Superior temporal gyrus (tissue), 1 donor: ENCODE data around the gene HBA1.
"Not testable (repeated sequence)": the region's sequence is repeated elsewhere in the genome, so short reads cannot be mapped to it uniquely, and the experiment has no call there.

Experiments used
- DNase-seq: peaks from one replicate; pipeline ENCODE4 v3.0.0-alpha.2; 2016; ENCODE audit errors: extremely low spot score

HBA1 gene

DNA sequence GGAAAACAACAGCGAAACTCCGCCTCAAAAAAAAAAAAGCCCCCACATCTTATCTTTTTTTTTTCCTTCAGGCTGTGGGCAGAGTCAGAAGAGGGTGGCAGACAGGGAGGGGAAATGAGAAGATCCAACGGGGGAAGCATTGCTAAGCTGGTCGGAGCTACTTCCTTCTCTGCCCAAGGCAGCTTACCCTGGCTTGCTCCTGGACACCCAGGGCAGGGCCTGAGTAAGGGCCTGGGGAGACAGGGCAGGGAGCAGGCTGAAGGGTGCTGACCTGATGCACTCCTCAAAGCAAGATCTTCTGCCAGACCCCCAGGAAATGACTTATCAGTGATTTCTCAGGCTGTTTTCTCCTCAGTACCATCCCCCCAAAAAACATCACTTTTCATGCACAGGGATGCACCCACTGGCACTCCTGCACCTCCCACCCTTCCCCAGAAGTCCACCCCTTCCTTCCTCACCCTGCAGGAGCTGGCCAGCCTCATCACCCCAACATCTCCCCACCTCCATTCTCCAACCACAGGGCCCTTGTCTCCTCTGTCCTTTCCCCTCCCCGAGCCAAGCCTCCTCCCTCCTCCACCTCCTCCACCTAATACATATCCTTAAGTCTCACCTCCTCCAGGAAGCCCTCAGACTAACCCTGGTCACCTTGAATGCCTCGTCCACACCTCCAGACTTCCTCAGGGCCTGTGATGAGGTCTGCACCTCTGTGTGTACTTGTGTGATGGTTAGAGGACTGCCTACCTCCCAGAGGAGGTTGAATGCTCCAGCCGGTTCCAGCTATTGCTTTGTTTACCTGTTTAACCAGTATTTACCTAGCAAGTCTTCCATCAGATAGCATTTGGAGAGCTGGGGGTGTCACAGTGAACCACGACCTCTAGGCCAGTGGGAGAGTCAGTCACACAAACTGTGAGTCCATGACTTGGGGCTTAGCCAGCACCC, 1.2 kb upstream of the HBA1 start:
- no peak for DNase-seq

DNA sequence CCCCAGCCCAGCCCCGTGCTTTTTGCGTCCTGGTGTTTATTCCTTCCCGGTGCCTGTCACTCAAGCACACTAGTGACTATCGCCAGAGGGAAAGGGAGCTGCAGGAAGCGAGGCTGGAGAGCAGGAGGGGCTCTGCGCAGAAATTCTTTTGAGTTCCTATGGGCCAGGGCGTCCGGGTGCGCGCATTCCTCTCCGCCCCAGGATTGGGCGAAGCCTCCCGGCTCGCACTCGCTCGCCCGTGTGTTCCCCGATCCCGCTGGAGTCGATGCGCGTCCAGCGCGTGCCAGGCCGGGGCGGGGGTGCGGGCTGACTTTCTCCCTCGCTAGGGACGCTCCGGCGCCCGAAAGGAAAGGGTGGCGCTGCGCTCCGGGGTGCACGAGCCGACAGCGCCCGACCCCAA, 474 bp upstream of the HBA1 start:
- DNase-seq = not testable (repeated sequence)

DNA sequence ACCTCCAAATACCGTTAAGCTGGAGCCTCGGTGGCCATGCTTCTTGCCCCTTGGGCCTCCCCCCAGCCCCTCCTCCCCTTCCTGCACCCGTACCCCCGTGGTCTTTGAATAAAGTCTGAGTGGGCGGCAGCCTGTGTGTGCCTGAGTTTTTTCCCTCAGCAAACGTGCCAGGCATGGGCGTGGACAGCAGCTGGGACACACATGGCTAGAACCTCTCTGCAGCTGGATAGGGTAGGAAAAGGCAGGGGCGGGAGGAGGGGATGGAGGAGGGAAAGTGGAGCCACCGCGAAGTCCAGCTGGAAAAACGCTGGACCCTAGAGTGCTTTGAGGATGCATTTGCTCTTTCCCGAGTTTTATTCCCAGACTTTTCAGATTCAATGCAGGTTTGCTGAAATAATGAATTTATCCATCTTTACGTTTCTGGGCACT, 928 bp downstream of the HBA1 start:
- no peak for DNase-seq

DNA sequence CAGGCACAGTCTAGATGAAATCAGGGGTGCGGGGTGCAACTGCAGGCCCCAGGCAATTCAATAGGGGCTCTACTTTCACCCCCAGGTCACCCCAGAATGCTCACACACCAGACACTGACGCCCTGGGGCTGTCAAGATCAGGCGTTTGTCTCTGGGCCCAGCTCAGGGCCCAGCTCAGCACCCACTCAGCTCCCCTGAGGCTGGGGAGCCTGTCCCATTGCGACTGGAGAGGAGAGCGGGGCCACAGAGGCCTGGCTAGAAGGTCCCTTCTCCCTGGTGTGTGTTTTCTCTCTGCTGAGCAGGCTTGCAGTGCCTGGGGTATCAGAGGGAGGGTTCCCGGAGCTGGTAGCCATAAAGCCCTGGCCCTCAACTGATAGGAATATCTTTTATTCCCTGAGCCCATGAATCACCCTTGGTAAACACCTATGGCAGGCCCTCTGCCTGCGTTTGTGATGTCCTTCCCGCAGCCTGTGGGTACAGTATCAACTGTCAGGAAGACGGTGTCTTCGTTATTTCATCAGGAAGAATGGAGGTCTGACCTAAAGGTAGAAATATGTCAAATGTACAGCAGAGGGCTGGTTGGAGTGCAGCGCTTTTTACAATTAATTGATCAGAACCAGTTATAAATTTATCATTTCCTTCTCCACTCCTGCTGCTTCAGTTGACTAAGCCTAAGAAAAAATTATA, 1.6 kb downstream of the HBA1 start:
- no peak for DNase-seq

DNA sequence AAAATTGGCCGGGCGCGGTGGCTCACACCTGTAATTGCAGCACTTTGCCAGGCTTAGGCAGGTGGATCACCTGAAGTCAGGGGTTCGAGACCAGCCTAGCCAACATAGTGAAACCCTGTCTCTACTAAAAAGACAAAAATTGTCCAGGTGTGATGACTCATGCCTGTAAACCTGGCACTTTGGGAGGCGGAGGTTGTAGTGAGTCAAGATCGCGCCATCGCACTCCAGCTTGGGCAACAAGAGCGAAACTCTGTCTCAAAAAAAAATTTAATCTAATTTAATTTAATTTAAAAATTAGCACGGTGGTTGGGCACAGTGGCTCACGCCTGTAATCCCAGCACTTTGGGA, 2.2 kb downstream of the HBA1 start:
- no peak for DNase-seq

DNA sequence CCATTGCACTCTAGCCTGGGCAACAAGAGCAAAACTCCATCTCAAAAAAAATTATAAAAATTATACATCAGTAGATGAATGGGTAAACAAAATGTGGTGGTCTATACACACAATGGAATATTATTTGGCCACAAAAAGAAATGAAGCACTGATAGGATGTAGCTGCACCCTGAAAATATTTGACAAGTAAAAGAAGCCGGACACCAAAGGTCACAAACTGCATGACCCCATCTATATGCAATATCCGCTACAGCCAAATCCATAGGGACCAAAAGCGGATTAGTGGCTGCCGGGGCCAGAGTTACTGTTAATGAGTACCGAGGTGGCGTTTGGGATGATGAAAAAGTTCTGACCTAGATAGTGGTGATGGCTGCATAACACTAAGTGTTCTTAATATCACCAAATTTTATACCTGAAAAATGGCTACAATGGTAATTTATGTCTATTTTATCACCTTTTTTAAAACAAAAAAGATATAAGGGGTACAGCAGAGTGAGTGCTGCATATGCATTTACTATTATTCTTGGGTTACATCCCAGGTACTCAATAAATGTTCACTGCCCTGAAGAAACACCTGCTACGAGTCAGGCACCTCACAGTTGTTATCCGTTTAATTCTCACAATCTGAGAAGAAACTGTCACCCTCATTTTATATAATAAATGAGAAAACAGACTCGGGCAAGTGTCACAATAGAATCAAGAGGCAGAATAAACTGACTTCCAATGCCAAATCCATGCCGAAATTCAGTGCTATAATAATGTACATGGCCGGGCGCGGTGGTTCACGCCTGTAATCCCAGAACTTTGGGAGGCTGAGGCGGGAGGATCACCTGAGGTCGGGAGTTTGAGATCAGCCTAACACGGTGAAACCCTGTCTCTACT, 3.0 kb downstream of the HBA1 start:
- no peak for DNase-seq

DNA sequence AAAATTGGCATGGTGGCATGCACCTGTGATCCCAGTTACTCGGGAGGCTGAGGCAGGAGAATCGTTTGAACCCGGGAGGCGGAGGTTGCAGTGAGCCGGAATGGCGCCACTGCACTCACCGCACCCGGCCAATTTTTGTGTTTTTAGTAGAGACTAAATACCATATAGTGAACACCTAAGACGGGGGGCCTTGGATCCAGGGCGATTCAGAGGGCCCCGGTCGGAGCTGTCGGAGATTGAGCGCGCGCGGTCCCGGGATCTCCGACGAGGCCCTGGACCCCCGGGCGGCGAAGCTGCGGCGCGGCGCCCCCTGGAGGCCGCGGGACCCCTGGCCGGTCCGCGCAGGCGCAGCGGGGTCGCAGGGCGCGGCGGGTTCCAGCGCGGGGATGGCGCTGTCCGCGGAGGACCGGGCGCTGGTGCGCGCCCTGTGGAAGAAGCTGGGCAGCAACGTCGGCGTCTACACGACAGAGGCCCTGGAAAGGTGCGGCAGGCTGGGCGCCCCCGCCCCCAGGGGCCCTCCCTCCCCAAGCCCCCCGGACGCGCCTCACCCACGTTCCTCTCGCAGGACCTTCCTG, 3.7 kb downstream of the HBA1 start, which contains the start of gene HBQ1:
TSS of gene HBQ1 (plus strand) at position 359 of the 575 bp plus-strand sequence. CDS start at position 387, 28 bp downstream.
- DNase-seq = no peak

DNA sequence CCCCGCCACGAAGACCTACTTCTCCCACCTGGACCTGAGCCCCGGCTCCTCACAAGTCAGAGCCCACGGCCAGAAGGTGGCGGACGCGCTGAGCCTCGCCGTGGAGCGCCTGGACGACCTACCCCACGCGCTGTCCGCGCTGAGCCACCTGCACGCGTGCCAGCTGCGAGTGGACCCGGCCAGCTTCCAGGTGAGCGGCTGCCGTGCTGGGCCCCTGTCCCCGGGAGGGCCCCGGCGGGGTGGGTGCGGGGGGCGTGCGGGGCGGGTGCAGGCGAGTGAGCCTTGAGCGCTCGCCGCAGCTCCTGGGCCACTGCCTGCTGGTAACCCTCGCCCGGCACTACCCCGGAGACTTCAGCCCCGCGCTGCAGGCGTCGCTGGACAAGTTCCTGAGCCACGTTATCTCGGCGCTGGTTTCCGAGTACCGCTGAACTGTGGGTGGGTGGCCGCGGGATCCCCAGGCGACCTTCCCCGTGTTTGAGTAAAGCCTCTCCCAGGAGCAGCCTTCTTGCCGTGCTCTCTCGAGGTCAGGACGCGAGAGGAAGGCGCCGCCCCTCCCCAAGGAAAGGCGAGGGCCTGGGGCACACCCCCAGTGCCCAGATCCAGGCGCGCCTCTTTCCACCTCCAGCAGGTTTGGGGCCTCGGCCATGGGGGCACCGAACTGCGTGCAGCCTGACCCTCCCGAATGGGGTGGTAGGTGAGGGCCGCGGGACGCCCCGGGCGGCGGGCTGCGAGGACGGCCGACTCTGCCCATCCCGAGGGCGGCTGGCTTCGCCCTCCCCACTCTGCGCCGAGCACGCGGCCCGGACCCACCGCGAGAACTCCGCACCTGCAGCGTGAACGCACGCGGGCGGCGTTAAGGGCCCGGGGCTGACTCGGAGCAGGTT, 4.4 kb downstream of the HBA1 start:
- peak; percentile 43 for DNase-seq

DNA sequence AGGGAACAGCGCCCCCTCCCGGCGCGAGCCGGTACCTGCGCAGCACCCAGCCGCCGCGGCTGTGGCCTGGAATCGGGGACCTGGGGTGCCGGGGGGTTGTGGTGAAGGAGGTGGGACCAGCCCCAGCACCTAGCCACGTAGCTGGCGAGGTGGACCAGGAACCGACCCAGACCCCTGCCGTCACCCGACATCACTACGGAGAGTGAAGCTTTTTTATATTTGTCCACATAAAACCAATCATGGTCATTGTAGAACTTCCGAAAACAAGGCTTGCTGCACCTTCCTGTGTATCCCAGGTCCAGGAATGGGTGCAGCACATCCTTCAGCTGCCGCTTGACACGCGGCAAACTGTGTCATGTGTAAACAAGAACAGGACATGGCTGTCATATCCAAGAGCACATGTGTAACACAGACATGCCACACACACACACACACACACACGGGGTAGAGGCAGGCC, 5.1 kb downstream of the HBA1 start:
- no peak for DNase-seq

DNA sequence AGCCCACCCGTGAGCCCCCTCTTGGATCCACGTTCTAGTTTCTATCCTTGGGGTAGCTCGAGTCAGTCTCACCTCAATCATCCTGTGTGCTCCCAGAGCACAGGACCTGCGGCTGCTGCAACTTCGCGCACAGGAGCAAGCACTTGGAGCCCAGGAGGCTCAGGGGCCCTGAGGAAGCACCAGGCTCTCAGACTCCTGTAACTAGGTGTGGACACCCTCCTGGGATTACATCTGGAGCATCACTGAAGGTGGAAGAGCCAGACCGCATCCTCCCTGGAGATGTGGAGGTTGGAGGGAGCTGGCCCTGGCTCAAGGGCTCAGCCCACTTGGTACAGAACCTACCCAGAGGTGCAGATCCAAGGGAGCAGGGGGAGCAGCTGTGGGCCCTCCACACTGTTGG, 6.5 kb downstream of the HBA1 start:
- DNase-seq = no peak

DNA sequence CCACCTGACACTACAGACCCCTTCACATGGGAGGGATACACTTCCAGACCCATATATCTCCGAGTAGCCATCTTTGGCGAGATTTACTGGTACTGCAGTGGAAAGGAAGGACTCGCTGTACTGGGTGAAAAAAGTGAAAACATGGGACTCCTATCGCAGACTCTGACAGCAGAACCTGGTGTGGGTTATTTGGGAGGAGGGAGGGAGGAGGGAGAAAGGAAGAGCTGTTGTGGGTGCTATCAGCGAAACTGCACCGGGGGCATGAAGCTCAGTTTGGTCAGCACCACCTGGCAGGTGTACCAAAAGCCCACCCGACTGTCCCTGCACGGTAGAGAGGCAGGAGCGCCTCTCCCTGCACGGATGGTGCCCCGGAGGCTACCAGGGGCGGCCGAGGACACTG, 8.7 kb downstream of the HBA1 start:
- DNase-seq = no peak

DNA sequence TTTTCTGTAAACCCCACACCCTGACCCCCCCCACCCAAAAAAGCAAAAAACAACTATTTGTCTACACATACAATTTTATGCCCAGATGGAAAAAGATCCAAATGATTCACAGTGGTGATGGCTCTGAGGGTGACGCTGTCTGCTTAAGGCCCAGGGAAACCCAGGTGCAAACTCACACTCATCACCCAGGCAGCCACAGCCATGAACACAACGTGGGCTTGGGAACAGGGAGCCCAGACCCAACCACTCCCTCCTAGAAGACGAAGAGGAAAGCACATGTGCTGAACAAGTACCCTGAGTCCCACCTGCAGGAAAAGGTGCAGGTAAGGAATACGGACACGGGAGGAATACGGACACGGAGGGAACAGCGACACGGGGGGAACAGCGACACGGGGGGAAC, 9.2 kb downstream of the HBA1 start:
- no peak for DNase-seq

DNA sequence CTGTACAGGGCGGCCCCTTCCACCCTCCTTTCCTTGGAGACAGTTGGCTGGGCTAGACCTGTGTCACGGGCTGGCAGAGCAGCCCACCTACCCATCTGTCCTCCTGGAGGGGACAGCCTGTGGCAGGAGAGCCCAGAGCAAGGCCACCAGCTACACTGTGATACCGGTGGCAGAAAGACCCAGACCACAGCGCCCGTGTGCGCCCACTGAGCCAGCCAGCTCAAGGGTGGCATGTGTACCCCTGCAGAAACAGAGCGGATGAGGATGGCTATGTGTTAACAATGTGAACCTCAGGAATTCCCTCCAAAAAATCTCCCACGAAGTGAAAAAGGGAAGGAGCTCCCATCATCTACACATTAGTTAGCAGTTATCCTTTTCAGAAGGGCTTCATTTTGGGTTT, 10.8 kb downstream of the HBA1 start:
- DNase-seq = no peak

DNA sequence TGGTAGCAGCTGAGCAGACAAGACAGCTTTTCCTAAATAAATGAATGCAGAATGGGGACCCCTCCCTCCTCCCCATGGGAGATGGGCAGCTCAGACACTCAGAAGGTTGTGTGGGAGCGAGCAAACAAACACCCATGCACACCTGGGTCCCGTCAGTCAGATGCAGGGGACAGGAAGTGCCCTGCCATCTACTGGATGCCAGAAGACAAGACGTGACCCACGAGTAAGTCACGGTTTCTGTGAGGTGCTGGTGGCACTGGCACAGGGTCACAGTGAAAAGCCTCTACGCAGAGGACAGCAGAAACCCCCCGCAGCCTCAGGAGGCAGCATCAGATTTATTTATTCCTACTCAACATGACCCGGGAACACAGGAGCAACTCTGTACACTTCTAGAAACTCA, 12.2 kb downstream of the HBA1 start:
- no peak for DNase-seq

DNA sequence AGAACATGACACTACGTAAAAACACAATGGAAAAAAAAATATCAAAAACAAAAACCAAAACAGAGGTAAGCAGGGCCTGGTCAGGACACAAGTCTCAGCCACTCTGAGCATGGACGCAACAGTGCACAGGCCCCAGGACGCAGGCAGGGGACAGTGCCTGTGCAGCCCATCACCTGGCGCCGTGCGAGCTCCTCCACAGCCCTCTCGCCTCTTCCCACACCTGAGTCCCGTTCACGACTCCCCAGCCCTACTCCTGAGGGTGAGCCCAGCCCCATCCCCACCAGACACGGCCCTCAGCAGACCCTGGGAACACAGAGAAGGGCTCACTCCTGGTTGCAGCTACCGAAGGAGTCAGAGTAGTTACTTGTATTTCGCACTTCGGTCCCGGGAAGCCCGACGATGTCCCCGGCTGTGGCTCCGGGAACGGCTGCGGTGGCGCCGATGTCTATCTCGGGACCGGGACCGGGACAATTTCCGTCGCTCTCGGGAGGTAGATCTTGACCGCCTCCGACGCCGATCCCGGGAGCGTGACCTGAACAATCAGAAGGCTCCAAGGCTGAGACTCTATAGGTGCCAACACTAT, 13.2 kb downstream of the HBA1 start:
- DNase-seq = no peak

DNA sequence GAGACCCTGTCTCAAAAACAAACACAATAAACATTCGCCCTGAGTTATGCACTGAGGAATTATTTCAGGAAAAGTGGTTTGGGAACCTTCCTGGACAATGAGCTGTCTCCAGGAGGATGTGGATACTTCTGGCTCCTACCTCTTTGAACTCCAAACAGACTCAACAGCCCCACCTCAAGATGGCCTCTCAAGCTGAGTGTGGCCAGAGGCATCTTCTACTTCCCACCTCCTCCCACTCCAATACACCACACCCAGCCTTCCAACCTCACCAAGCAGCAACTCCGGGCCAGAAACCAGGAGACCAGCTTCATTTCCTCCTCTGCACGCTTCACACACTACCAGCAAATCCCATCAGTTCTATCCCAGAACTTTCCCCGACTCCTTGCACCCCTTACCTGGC, 15.4 kb downstream of the HBA1 start:
- no peak for DNase-seq

DNA sequence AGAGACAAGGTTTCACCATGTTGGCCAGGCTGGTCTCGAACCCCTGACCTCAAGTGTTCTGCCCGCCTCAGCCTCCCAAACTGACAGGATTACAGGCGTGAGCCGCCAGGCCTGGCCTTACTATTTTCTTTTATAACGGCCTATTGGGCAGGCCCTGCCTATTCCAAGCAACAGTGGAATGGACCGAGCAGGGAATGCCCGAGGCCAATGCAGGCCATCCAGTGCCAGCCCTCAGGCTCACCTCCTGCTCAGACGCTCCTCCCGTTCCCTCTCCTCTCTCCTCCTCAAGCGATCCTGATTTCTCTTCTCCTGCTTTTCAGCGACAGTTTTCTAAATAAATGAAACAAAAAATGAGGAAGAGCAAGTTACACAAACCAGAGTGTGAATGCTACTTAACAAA, 16.2 kb downstream of the HBA1 start:
- no peak for DNase-seq

DNA sequence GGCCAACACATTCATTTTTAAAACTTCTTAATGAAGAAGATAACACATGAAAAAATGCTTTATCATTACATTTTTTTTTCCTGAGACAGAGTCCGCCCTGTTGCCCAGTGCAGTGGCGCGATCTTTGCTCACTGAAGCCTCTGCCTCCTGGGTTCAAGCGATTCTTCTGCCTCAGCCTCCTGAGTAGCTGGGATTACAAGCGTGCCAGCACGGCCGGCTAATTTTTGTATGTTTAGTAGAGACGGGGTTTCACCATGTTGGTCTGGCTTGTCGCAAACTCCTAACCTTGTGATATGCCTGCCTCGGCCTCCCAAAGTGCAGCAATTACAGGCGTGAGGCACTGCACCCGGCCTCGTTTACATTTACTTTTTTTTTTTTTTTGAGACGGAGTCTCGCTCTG, 17.0 kb downstream of the HBA1 start:
- DNase-seq = no peak

DNA sequence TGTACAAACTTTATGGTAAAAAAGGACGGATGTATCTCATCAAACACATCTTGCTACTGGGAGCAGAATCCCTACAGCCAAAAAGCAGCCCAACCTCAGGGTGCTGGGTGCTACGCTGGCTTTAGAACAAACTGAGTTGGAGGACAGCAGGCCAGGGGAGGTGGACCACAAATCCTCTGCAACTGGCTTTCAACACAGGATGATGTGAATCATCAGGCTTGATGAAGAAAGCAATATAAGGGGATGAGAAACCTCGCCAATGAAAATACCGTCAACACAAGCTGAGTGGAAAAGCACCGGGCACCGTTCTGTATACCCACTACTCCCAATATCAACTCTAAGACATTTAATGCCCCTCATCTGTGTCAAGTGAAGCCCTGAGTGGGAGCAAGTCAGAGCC, 18.0 kb downstream of the HBA1 start:
- no peak for DNase-seq

DNA sequence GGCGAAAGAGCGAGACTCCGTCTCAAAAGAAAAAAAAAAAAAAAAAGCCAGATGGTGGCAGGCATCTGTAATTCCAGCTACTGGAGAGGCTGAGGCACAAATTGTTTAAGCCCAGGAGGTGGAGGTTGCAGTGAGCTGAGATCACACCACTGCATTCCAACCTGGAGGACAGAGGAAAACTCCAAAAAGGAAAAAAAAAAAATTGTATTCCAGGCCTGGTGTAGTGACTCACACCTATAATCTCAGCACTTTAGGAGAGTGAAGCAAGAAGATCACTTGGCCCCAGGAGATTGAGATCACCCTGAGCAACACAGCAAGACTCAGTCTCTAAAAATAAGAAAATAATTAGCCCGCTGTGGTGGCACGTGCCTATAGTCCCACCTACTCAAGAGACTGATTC, 23.9 kb downstream of the HBA1 start:
- no peak for DNase-seq
